ENCODE measurements around the gene ICAM4. TPM values are rescaled to one million over a fixed set of nuclear protein-coding genes. Genes with fewer than 3 reads are reported as not detected.

ICAM4 gene
- total RNA-seq, 1 donor from 2014 or later = 0.95 TPM

GRCh38 chr19:10328558-10329429, 42.0 kb downstream of the ICAM4 start:
- no peak for TF ChIP-seq CTCF (IDR thresholded peaks at IDR 0.05)
- ChIA-PET CTCF (no interaction called here), POLR2A (no interaction called here)
- Mint-ChIP-seq H3K9me3 (no peaks in the 10 kb centered on the region), H3K36me3 (ENCODE audit: low read depth) (peaks cover 70% of the 10 kb centered on the region), H3K27ac (no peak overlapping the region), H3K27me3 (no peaks in the 10 kb centered on the region), H3K4me3 (no peak overlapping the region), H3K4me1 (peaks cover 18% of the 10 kb centered on the region)
- intact Hi-C loops (cut with micrococcal nuclease) = no loop called here
- ATAC-seq (ENCODE audit: low read depth) (no peak), DNase-seq (no peak)

GRCh38 chr19:10329555-10329954, 42.8 kb downstream of the ICAM4 start:
- no peak for TF ChIP-seq CTCF (IDR thresholded peaks at IDR 0.05)
- Mint-ChIP-seq H3K4me3 (no peak overlapping the region), H3K36me3 (ENCODE audit: low read depth) (peaks cover 67% of the 10 kb centered on the region), H3K27me3 (no peaks in the 10 kb centered on the region), H3K27ac (no peak overlapping the region), H3K4me1 (peaks cover 23% of the 10 kb centered on the region), H3K9me3 (no peaks in the 10 kb centered on the region)
- no peak for ATAC-seq (ENCODE audit: low read depth)
- intact Hi-C loops (cut with micrococcal nuclease) = no loop called here
- CTCF ChIA-PET = no interaction called here
- POLR2A ChIA-PET = interaction anchor here (0.6 kb wide), 1 partner anchor 1189 kb away, joined by 3 read pairs; no protein-coding TSS in a partner anchor
- no peak for DNase-seq

- DNase-seq = no peak
- Mint-ChIP-seq H3K9me3 (no peaks in the 10 kb centered on the region), H3K36me3 (ENCODE audit: low read depth) (peaks cover 57% of the 10 kb centered on the region), H3K4me1 (peaks cover 25% of the 10 kb centered on the region), H3K4me3 (peak overlapping the region; percentile 96), H3K27ac (peak overlapping the region; percentile 96), H3K27me3 (no peaks in the 10 kb centered on the region)
- intact Hi-C loops (cut with micrococcal nuclease) = loop anchor here (2.0 kb wide), 2 partner anchors 38 to 48 kb away; partner anchors contain the start of gene TYK2
- POLR2A ChIA-PET = interaction anchor here (0.6 to 3.6 kb wide), 10 partner anchors 17 to 483 kb away, joined by 3 to 54 read pairs (median 10); partner anchors contain the start of genes ANGPTL6, FDX2, ICAM1 and ICAM5
- no peak for TF ChIP-seq CTCF (IDR thresholded peaks at IDR 0.05)
- no peak for ATAC-seq (ENCODE audit: low read depth)
- CTCF ChIA-PET = no interaction called here
These were observed 45.6 kb downstream of the ICAM4 start for GRCh38 chr19:10332158-10332964.

- POLR2A ChIA-PET = interaction anchor here (0.6 to 3.6 kb wide), 15 partner anchors 17 to 484 kb away, joined by 3 to 54 read pairs (median 5); partner anchors contain the start of genes ANGPTL6, FDX2, ICAM1 and ICAM5
- Mint-ChIP-seq H3K9me3 (no peaks in the 10 kb centered on the region), H3K4me3 (peak within 1 kb of the TSS; percentile 96), H3K27ac (peak within 1 kb of the TSS; percentile 96), H3K36me3 (ENCODE audit: low read depth) (peaks cover 49% of the 10 kb centered on the region), H3K4me1 (peaks cover 27% of the 10 kb centered on the region), H3K27me3 (no peaks in the 10 kb centered on the region)
- no peak for TF ChIP-seq CTCF (IDR thresholded peaks at IDR 0.05)
- intact Hi-C loops (cut with micrococcal nuclease) = loop anchor here (1.0 to 2.0 kb wide), 4 partner anchors 38 to 233 kb away; partner anchors contain the start of genes KRI1 and TYK2
- CTCF ChIA-PET = interaction anchor here (0.7 to 0.8 kb wide), 2 partner anchors 56 to 63 kb away, joined by 3 to 4 read pairs; partner anchors contain the start of gene ICAM1
- ATAC-seq (ENCODE audit: low read depth) = peak; percentile 97
- DNase-seq = peak; percentile 93
These were observed 46.4 kb downstream of the ICAM4 start, which contains the start of gene RAVER1 for GRCh38 chr19:10332965-10333757. RAVER1 (minus strand) TSS chr19:10333529; CDS start chr19:10333507, 22 bp downstream.
